ENCODE data around the gene SP5. TPM values are rescaled to one million over a fixed set of nuclear protein-coding genes. Genes with fewer than 3 reads are reported as not detected.
"Not testable (repeated sequence)": the region's sequence is repeated elsewhere in the genome, so short reads cannot be mapped to it uniquely, and the experiment has no call there.

Gene SP5
- total and polyA plus RNA-seq, 2 of the 4 experiments (the other 2 are of a cell fraction): not detected

- ATAC-seq (ENCODE audit: low read depth); H3K9me1 ChIP-seq (ENCODE audit: insufficient read depth, low read length); H2AFZ ChIP-seq (replicated peaks; ENCODE audit: low read length, poor library complexity); H3K9me3 ChIP-seq (ENCODE audit: control insufficient read depth, insufficient read depth, low read length); DNase-seq; H2BK20ac ChIP-seq (ENCODE audit: low read depth, low read length); H4K8ac ChIP-seq (ENCODE audit: low read depth in 2 of 2, low read length in 2 of 2); H3K23ac ChIP-seq (ENCODE audit: low read depth, low read length); H2BK120ac ChIP-seq (ENCODE audit: low read depth, low read length); H3K27ac ChIP-seq (ENCODE audit: insufficient read depth, low read length); H2BK15ac ChIP-seq (ENCODE audit: low read depth, low read length); BruUV-seq (replicated peaks); H3K9ac ChIP-seq (ENCODE audit: low read depth, low read length); H3K4ac ChIP-seq (ENCODE audit: low read depth, low read length); H4K5ac ChIP-seq (ENCODE audit: low read depth, low read length); H4K91ac ChIP-seq (ENCODE audit: insufficient read depth, low read depth, low read length); H3K27me3 ChIP-seq (ENCODE audit: control insufficient read depth, insufficient read depth, low read length); H3K14ac ChIP-seq (replicated peaks; ENCODE audit: low read depth, low read length); H3K4me2 ChIP-seq (ENCODE audit: low read depth, low read length); CTCF ChIA-PET; H2AK9ac ChIP-seq (replicated peaks; ENCODE audit: low read depth, low read length, poor library complexity); H3K4me1 ChIP-seq (ENCODE audit: control insufficient read depth, insufficient read depth, low read length); H3K36me3 ChIP-seq (ENCODE audit: control insufficient read depth, insufficient read depth, low read length); H4K20me1 ChIP-seq (ENCODE audit: insufficient read depth, low read length); H2BK5ac ChIP-seq (ENCODE audit: low read depth, low read length, poor library complexity, severe bottlenecking); intact Hi-C loops (cut with micrococcal nuclease); POLR2A ChIA-PET (ENCODE audit: unreplicated experiment); in situ Hi-C loops (cut with MboI; ENCODE audit: low sequenced_read_pairs); dilution Hi-C loops (cut with HindIII; ENCODE audit: low sequenced_read_pairs, unreplicated experiment); H3K79me1 ChIP-seq (ENCODE audit: low read depth in 1 of 2, low read length in 2 of 2); H3K56ac ChIP-seq (ENCODE audit: extremely low read depth, insufficient read depth, low read length); H3K4me3 ChIP-seq (ENCODE audit: insufficient read depth, low read depth, low read length); H3K18ac ChIP-seq (ENCODE audit: low read depth, low read length); H2AK5ac ChIP-seq (ENCODE audit: low read depth, low read length): not testable (repeated sequence)
- no CpG with 5 or more reads among the region's 2 CpGs for WGBS, 2 experiments (ENCODE audit: extremely low coverage in 2 of 2, insufficient read length in 1 of 2)
Observed at GRCh38 chr2:170734601-170735000, 19.5 kb downstream of the SP5 start.
